ENCODE data around the gene SLC35G6.
"Not testable (repeated sequence)": the region's sequence is repeated elsewhere in the genome, so short reads cannot be mapped to it uniquely, and the experiment has no call there.

Gene SLC35G6

GRCh38 chr17:7481275-7481674 is at the start of gene SLC35G6:
SLC35G6 (plus strand) TSS chr17:7481446; CDS start chr17:7481517, 71 bp downstream.
- not testable (repeated sequence) for DNase-seq

- no peak for DNase-seq
These were observed 49.0 kb upstream of the SLC35G6 start for GRCh38 chr17:7432296-7432695.

GRCh38 chr17:7435676-7436555 is 45.3 kb upstream of the SLC35G6 start:
- DNase-seq: peak; percentile 35

- DNase-seq: peak; percentile 67
These were observed 44.5 kb upstream of the SLC35G6 start for GRCh38 chr17:7436556-7437368.

- no peak for DNase-seq
These were observed 43.8 kb upstream of the SLC35G6 start for GRCh38 chr17:7437369-7437863.

- no peak for DNase-seq
These were observed 43.2 kb upstream of the SLC35G6 start for GRCh38 chr17:7437950-7438614.

- no peak for DNase-seq
These were observed 42.4 kb upstream of the SLC35G6 start for GRCh38 chr17:7438656-7439460.

- DNase-seq: no peak
These were observed 41.7 kb upstream of the SLC35G6 start, which contains the start of gene FGF11 for GRCh38 chr17:7439462-7440112. FGF11 (plus strand) TSS chr17:7439512; CDS start chr17:7439621, 109 bp downstream.

- DNase-seq: peak; percentile 21
These were observed 41.0 kb upstream of the SLC35G6 start for GRCh38 chr17:7440113-7440833.

GRCh38 chr17:7440834-7441195 is 40.4 kb upstream of the SLC35G6 start:
- no peak for DNase-seq

GRCh38 chr17:7441266-7441665 is 40.0 kb upstream of the SLC35G6 start:
- no peak for DNase-seq

GRCh38 chr17:7442142-7442541 is 39.1 kb upstream of the SLC35G6 start:
- DNase-seq: no peak

GRCh38 chr17:7443499-7444485 is 37.5 kb upstream of the SLC35G6 start:
- no peak for DNase-seq

- DNase-seq: no peak
These were observed 36.3 kb upstream of the SLC35G6 start, which contains the start of gene CHRNB1 for GRCh38 chr17:7444682-7445618. CHRNB1 (plus strand) TSS chr17:7445061; CDS start chr17:7445128, 67 bp downstream.

- no peak for DNase-seq
These were observed 35.7 kb upstream of the SLC35G6 start for GRCh38 chr17:7445619-7445968.

- DNase-seq: no peak
These were observed 32.8 kb upstream of the SLC35G6 start for GRCh38 chr17:7448461-7448860.

GRCh38 chr17:7459961-7460545 is 21.2 kb upstream of the SLC35G6 start:
- DNase-seq: no peak
